Upper lobe of left lung (tissue), 6 donors: ENCODE data around the gene CARD19. TPM values are rescaled to one million over a fixed set of nuclear protein-coding genes. Genes with fewer than 3 reads are reported as not detected.

Source experiments
- ATAC-seq, 2 donors: fragments of 200-7000 bp; cut with Tn5 transposase; one replicate each; pipeline ENCODE4 v1.9.1; 2022; ENCODE audit warnings: mild to moderate bottlenecking in 2 of 2, moderate library complexity in 2 of 2; ENCODE audit not compliant: low FRiP score in 2 of 2
- DNase-seq, 2 donors: peaks; one replicate each; pipeline ENCODE4 v3.0.0-alpha.2; 2019 to 2020
- H3K27ac ChIP-seq, 4 donors: fragments of 200-600 bp; sonication (generic); one replicate each; pipeline ENCODE4 v1.5.1; 2016 to 2019
- H3K27me3 ChIP-seq, 4 donors: fragments of 200-600 bp; sonication (generic); one replicate each; pipeline ENCODE4 v1.5.1; 2017 to 2019
- H3K36me3 ChIP-seq, 4 donors: fragments of 200-600 bp; sonication (generic); one replicate each; pipeline ENCODE4 v1.5.1; 2016 to 2019
- H3K4me1 ChIP-seq, 4 donors: fragments of 200-600 bp; sonication (generic); one replicate each; pipeline ENCODE4 v1.5.1; 2018 to 2019
- H3K4me3 ChIP-seq, 4 donors: fragments of 200-600 bp; sonication (generic); one replicate each; pipeline ENCODE4 v1.5.1; 2017 to 2019; ENCODE audit warnings: mild to moderate bottlenecking in 2 of 4, moderate library complexity in 1 of 4
- H3K9me3 ChIP-seq, 4 donors: fragments of 200-600 bp; sonication (generic); one replicate each; pipeline ENCODE4 v1.5.1; 2018 to 2019
- CTCF ChIP-seq, 6 experiments: fragments of 450-650 bp in 4 of 6; fragments of 200-600 bp in 2 of 6; sonication (generic) in 2 of 6; IDR thresholded peaks; one replicate each; pipeline ENCODE4 v1.5.1; 2016 to 2019; ENCODE audit warnings: antibody characterized with exemption in 6 of 6
- EP300 ChIP-seq, 4 donors: sonication (generic); formaldehyde crosslinking; IDR thresholded peaks; one replicate each; pipeline ENCODE4 v1.5.1; 2017; ENCODE audit warnings: antibody characterized with exemption in 4 of 4, control low read depth in 2 of 4
- POLR2A ChIP-seq, 4 donors: fragments of 450-650 bp; IDR thresholded peaks; one replicate each; pipeline ENCODE4 v1.5.1; 2016 to 2017; ENCODE audit warnings: antibody characterized with exemption in 4 of 4, mild to moderate bottlenecking in 2 of 4
- POLR2AphosphoS5 ChIP-seq, 2 donors: sonication (generic); formaldehyde crosslinking; IDR thresholded peaks; one replicate each; pipeline ENCODE4 v1.5.1; 2017; ENCODE audit warnings: antibody characterized with exemption in 2 of 2
- WGBS, 2 donors: methylation state at CpG; one replicate each; pipeline ENCODE4 v1.1.5; 2017 to 2018; 5-methylcytosine and 5-hydroxymethylcytosine counted together
- total RNA-seq, 6 donors: library from RNA; depleted of rRNA in 4 of 6; stranded (reverse); fragments of >200 nt in 4 of 6; gene quantifications; one replicate each; pipeline versions ENCODE4 v1.1.0 to v1.2.1, GENCODE V29; 2016 to 2021
- donor health status: DM: no; HTN: no; CAD: no; lungs with moderate emphysema.
- donor health status: DM: no; HTN: yes; CAD: no; lungs with severe emphysema.

The CARD19 gene
- total RNA-seq, 6 donors from 2014 or later: 34.7 to 92.3 (median 41.7) TPM

GRCh38 chr9:93128715-93129224 is 32.8 kb downstream of the CARD19 start:
- H3K4me1 ChIP-seq: peaks cover 71 to 80% (median 74%) of the 10 kb centered on the region in 4 donors
- TF ChIP-seq POLR2AphosphoS5 (IDR thresholded peaks at IDR 0.05) (no peak), CTCF (IDR thresholded peaks at IDR 0.05) (no peak)
- WGBS, 2 donors: 88 to 93% methylated on average over 9 of the region's 10 CpGs
- no peak overlapping the region for H3K4me3 ChIP-seq
- ATAC-seq (no peak), DNase-seq (no peak)
- H3K27me3 ChIP-seq: no peaks in the 10 kb centered on the region
- no peaks in the 10 kb centered on the region for H3K9me3 ChIP-seq
- H3K27ac ChIP-seq: peak overlapping the region; percentile 25 to 99 (median 87)
- peaks cover 3 to 25% (median 17%) of the 10 kb centered on the region in 4 donors for H3K36me3 ChIP-seq

- TF ChIP-seq POLR2AphosphoS5 (IDR thresholded peaks at IDR 0.05) (peak; percentile 8 to 47), CTCF (IDR thresholded peaks at IDR 0.05) (no peak)
- 59 to 79% methylated on average over 4 to 8 of the region's 8 CpGs for WGBS, 2 donors
Measured at GRCh38 chr9:93129286-93129685, 33.3 kb downstream of the CARD19 start.

GRCh38 chr9:93129691-93130500 is 33.9 kb downstream of the CARD19 start:
- ATAC-seq: no peak
- H3K27me3 ChIP-seq: no peaks in the 10 kb centered on the region

More at GRCh38 chr9:93129286-93129685, 33.3 kb downstream of the CARD19 start:
- DNase-seq: no peak
- no peak overlapping the region for H3K4me3 ChIP-seq
- H3K36me3 ChIP-seq: peaks cover under 1 to 20% (median 12%) of the 10 kb centered on the region in 4 donors
- peaks cover 71 to 80% (median 74%) of the 10 kb centered on the region in 4 donors for H3K4me1 ChIP-seq
- H3K27ac ChIP-seq: peak overlapping the region; percentile 25 to 99 (median 98)
- ATAC-seq: no peak
- H3K27me3 ChIP-seq: no peaks in the 10 kb centered on the region
- no peaks in the 10 kb centered on the region for H3K9me3 ChIP-seq

GRCh38 chr9:93130861-93131481 is 35.0 kb downstream of the CARD19 start:
- 39 to 46% methylated on average over 3 to 14 of the region's 15 CpGs for WGBS, 2 donors
- no peaks in the 10 kb centered on the region for H3K9me3 ChIP-seq
- H3K36me3 ChIP-seq: peaks cover 0 to 5% (median 1%) of the 10 kb centered on the region in 4 donors
- DNase-seq (peak; percentile 52 to 58), ATAC-seq (no peak)
- H3K27ac ChIP-seq: peak overlapping the region; percentile 93 to 99 (median 98)
- H3K4me1 ChIP-seq: peaks cover 82 to 93% (median 86%) of the 10 kb centered on the region in 4 donors
- H3K4me3 ChIP-seq: peak overlapping the region in 1 of 4 donors; percentile 70
- TF ChIP-seq POLR2AphosphoS5 (IDR thresholded peaks at IDR 0.05): peak in 1 of 2 donors; percentile 27
- no peak for TF ChIP-seq EP300 (IDR thresholded peaks at IDR 0.05)
- peak in 1 of 4 donors; percentile 19 for TF ChIP-seq POLR2A (IDR thresholded peaks at IDR 0.05)
- peak in 2 of 6 experiments; percentile 21 to 47 for TF ChIP-seq CTCF (IDR thresholded peaks at IDR 0.05)
- H3K27me3 ChIP-seq: no peaks in the 10 kb centered on the region

More at GRCh38 chr9:93129691-93130500, 33.9 kb downstream of the CARD19 start:
- TF ChIP-seq EP300 (IDR thresholded peaks at IDR 0.05) (no peak), POLR2AphosphoS5 (IDR thresholded peaks at IDR 0.05) (no peak), POLR2A (IDR thresholded peaks at IDR 0.05) (no peak), CTCF (IDR thresholded peaks at IDR 0.05) (no peak)
- Histone ChIP-seq H3K4me3 (no peak overlapping the region), H3K9me3 (no peaks in the 10 kb centered on the region), H3K36me3 (peaks cover 0 to 14% (median 6%) of the 10 kb centered on the region in 4 donors), H3K4me1 (peaks cover 77 to 85% (median 78%) of the 10 kb centered on the region in 4 donors), H3K27ac (peak overlapping the region; percentile 93 to 99 (median 98))
- WGBS, 2 donors: 72 to 94% methylated on average over 4 to 9 of the region's 11 CpGs
- DNase-seq: no peak
